HG03045 (cell line): ENCODE data around the gene VWA1.
"Not testable (repeated sequence)": the region's sequence is repeated elsewhere in the genome, so short reads cannot be mapped to it uniquely, and the experiment has no call there.

Source experiments
- ATAC-seq: cut with Tn5 transposase; IDR thresholded peaks from one replicate; pipeline ENCODE4 v1.9.1; 2021; ENCODE audit warnings: mild to moderate bottlenecking, moderate library complexity; ENCODE audit not compliant: unreplicated experiment

The VWA1 gene

GRCh38 chr1:1402901-1403392 lies 32.5 kb upstream of the VWA1 start:
- ATAC-seq: not testable (repeated sequence)

DNA sequence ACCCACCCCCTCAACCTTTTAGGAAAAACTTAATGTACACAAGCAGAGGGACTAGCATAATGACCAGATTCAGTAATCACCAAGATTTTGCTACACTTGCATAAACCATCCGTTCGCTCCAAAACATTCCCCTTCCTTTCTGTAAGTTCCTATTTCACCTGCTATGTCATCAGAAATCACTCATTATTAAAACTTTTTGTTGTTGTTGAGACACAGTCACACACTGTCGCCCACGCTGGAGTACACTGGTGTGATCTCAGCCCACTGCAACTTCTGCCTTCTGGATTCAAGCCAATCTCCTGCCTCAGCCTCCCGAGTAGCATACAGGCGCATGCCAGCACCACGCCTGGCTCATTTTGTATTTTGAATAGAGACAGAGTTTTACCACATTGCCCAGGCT lies 31.8 kb upstream of the VWA1 start:
- no peak for ATAC-seq

- peak; percentile 6 for ATAC-seq
Observed at GRCh38 chr1:1406101-1406820, 29.2 kb upstream of the VWA1 start.

DNA sequence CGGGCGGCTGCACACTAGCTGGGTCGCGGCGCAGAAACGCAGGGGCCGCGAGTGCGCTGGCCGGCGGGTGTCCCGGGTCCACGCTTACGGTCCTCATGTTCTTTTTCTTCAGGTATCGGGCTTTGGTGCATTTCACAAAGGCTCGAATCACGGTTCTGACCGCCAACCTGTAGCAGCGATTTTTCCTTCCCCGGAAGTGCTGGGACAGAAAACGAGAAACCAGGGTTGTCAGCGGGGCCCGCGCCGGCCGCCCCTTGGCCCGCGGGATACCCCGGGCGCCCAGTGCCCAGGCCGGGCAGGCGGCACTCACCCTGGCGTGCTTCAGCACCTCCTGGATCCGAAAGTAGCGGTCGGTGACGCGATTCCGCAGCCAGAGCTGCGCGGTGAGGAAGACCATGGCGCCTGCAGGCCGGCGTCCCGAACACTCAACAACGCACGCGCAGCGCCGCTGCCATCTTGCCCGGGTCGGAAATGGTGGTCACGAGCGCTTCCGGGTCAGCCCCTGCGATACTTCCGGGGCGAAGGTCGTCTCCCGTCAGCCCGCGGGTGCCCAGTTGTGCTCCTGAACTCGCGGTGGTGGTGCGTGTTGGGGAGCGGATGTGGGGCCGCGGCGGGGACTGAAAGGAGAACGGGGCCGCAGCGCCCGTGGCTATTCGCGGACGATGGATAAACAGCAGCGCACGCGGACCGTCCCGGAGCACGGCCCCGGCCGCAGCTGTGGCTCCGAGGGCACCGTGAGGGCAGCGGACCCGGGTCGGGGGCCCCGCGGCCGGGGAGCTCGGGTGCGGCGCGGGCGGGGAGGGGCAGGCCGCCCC lies 28.5 kb upstream of the VWA1 start, which contains the start of gene MRPL20:
Gene MRPL20 (minus strand): TSS at position 473 of the 815 bp plus-strand sequence. CDS start 76 bp downstream, at position 397.
- peak; percentile 81 for ATAC-seq

- ATAC-seq: peak; percentile 19
Observed at GRCh38 chr1:1407636-1408318, 27.7 kb upstream of the VWA1 start.

DNA sequence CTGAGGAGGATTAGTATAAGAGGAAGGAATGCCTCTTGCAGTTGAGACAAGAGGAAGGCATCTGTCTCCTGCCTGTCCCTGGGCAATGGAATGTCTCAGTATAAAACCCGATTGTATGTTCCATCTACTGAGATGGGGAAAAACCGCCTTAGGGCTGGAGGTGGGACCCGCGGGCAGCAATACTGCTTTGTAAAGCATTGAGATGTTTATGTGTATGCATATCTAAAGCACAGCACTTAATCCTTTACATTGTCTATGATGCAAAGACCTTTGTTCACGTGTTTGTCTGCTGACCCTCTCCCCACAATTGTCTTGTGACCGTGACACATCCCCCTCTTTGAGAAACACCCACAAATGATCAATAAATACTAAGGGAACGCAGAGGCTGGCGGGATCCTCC lies 25.3 kb upstream of the VWA1 start:
- not testable (repeated sequence) for ATAC-seq

DNA sequence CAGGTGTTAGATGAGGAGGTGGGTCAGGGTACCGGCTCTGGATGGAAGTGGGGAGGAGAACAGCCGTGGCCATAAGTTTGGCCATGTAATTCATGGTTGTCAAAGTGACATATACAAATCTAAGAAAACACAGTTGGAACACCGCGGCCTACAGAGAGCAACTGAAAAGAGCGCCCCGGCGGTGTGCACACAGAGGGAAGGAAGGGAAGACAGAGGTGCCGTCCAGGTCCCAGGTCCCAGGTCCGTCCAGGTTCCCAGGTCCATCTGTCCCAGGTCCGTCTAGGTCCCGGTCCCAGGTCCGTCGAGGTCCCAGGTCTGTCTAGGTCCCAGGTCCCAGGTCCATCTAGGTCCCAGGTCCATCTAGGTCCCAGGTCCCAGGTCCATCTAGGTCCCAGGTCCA lies 23.9 kb upstream of the VWA1 start:
- ATAC-seq: no peak

DNA sequence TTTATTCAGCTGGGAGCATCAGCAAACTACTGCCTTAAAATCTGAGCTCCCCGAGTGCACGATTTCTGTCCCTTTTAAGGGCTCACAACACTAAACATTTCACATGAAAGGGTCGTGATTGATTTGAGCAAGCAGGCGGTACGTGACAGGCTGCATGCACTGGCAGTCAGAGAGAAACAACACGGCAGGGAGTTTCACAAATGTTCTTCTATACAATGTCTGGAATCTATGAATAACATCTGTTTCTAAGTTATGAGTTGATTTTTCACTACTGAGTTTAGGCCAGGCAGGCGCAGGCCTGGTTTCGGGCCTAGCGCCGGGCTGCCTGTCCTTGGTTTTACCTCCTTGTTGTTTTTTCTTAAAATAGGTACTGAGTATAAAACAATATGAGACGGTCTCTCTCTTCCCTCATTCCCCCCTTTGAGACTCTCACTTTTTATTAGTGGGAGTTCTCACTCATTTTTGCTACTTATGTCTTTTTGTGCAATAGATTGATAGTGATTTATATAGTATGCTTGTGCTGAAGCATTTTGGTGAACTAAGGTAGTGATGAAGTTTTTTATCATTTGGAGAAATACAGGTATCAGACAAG lies 23.1 kb upstream of the VWA1 start:
- not testable (repeated sequence) for ATAC-seq

DNA sequence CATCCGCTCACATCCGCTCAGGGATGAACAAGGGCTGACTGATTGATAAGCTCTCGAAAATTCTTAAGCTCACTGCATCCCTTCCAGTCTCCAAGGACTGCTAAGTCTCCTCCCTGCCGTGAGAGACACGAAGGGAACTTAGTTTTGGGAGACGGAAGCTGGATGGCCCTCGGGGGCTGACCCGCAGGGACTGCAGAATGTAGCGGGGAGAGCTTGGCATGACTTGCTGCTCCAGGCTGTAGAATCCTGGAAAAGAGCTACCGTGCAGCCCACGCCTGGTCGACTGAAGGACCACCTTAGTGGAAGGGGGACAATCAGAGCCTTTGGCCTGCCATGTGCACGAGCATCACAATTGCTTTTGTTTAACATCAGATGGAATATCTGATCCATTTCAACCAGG lies 19.7 kb upstream of the VWA1 start:
- ATAC-seq: no peak

DNA sequence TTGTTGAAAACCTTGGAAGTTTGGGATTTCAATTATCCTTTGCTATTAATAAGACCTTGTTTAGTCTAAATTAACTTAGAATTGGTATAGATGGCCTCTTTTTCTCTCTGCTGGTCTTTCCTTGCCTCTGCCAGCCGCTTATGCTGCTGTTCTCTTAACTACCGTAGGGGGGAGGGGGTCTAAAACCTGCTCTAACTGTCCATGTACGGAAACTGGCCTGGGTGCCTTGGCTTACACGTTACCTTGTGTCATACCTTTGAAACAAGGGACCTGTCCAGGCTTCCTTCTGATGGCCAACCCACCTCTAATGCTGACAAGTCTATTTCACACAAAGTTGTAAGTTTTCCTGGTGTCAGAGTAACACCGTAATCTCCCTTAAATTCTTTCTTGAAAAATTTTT lies 18.1 kb upstream of the VWA1 start:
- not testable (repeated sequence) for ATAC-seq

GRCh38 chr1:1417825-1418463 lies 17.5 kb upstream of the VWA1 start:
- not testable (repeated sequence) for ATAC-seq

GRCh38 chr1:1418464-1419362 lies 16.8 kb upstream of the VWA1 start:
- no peak for ATAC-seq

DNA sequence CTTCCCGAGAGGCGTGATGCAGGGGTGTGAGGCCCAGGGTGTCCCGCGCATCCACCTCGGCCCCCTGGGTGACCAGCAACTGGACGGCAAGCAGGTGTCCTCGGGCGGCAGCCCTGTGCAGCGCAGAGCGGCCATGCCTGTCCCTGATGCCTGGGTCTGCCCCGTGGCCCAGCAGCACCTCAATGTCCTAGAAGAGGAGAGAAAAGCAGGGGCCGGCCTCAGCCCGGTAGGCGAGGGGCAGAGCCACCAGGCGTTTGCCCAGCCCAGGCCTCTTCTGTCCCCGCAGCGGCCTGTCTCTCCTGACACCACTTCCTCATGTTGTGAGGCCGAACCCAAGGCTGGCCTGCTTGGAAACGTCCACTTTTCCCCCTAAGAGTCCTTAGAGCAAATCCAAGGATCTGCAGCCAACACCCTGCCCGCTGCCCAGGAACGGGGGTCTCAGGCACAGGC lies 16.1 kb upstream of the VWA1 start:
- no peak for ATAC-seq

GRCh38 chr1:1419813-1420653 lies 15.5 kb upstream of the VWA1 start:
- ATAC-seq: no peak

DNA sequence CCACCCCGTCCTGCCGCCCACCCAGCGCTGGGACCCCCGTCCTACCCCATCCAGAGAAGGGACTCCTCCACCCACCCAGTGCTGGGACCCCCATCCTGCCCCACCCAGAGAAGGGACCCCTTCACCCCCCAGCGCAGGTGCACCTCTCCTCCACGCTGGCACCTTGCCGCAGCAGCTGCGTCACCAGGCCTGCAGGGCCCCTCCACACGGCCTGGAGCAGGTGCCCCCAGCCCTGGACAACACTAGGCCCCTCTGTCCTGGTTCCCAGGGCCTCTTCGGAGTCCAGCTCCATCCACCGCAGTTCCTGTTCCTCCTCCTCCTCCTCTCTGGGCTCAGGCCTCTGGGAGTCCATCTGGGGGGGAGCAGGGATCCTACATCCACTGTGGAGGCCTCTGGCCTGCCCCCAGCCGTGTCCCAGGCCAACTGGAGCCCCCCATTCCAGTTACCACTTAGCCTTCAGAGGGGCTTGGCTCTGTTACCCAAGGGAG lies 14.8 kb upstream of the VWA1 start:
- ATAC-seq: no peak

- no peak for ATAC-seq
Observed at GRCh38 chr1:1421147-1421906, 14.2 kb upstream of the VWA1 start, which contains the start of gene ANKRD65. TSS of gene ANKRD65 (minus strand) at chr1:1421276. CDS start at chr1:1421005, 271 bp downstream.

DNA sequence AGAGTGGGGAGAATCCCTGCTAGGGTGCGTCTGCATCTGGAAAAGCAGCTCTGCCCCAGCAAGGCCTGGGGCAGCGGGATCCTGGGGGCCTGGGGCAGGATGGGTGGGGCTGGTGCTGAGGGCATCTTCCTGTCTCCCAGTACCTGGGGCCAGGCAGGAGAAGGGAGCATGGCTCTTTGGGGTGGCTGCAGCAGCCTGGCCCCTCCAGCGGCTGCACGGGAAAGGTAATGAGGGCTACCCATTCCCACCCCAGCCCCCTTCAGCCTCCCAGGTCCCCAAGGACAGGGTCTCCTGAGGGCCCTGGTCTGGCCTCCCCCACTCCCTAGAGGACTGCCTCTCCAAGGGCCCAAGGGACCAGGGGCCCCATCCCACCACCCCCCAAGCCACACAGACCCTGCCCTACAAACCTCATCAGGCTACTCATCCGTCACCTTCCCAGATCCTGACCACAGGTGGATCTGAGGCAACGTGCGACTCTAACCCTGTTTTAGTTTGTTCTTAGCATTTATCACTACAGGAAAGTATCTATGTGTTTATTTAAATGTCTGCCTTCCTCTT lies 13.5 kb upstream of the VWA1 start:
- ATAC-seq: no peak
